Measurements from ENCODE around the gene SYT12.

DNA sequence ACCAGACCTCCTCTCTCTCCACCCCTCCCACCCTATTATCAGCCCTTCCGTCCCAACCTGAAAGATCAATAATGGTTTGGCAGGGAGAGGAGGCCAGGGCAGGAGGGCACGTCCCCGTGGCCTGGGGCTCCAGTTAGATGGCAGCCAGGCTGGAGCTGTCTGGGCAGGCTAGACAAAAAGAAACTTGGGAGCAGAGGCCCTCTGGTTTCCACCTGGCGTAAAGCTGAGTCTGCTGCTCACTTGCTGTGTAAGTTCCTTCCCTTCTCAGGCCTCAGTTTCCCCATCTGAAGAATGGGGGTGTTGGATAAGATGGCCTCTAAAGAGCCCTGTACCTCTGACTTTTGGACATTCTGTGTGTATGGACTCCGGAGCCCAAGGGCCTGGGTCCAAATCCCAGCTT is 30.0 kb downstream of the SYT12 start:
- TF ChIP-seq, protein P1, sequence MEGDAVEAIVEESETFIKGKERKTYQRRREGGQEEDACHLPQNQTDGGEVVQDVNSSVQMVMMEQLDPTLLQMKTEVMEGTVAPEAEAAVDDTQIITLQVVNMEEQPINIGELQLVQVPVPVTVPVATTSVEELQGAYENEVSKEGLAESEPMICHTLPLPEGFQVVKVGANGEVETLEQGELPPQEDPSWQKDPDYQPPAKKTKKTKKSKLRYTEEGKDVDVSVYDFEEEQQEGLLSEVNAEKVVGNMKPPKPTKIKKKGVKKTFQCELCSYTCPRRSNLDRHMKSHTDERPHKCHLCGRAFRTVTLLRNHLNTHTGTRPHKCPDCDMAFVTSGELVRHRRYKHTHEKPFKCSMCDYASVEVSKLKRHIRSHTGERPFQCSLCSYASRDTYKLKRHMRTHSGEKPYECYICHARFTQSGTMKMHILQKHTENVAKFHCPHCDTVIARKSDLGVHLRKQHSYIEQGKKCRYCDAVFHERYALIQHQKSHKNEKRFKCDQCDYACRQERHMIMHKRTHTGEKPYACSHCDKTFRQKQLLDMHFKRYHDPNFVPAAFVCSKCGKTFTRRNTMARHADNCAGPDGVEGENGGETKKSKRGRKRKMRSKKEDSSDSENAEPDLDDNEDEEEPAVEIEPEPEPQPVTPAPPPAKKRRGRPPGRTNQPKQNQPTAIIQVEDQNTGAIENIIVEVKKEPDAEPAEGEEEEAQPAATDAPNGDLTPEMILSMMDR (IDR thresholded peaks at IDR 0.05), result no peak
- TF ChIP-seq POLR2A (IDR thresholded peaks at IDR 0.05), result no peak
